Measurements from ENCODE around the gene BHLHE40. TPM values are rescaled to one million over a fixed set of nuclear protein-coding genes. Genes with fewer than 3 reads are reported as not detected.

Gene BHLHE40
- total and polyA plus RNA-seq, 2 of the 13 experiments (the other 11 are each of a cell fraction or from before 2014, with no cell fraction given) = 1.8 to 51.0 TPM

DNA sequence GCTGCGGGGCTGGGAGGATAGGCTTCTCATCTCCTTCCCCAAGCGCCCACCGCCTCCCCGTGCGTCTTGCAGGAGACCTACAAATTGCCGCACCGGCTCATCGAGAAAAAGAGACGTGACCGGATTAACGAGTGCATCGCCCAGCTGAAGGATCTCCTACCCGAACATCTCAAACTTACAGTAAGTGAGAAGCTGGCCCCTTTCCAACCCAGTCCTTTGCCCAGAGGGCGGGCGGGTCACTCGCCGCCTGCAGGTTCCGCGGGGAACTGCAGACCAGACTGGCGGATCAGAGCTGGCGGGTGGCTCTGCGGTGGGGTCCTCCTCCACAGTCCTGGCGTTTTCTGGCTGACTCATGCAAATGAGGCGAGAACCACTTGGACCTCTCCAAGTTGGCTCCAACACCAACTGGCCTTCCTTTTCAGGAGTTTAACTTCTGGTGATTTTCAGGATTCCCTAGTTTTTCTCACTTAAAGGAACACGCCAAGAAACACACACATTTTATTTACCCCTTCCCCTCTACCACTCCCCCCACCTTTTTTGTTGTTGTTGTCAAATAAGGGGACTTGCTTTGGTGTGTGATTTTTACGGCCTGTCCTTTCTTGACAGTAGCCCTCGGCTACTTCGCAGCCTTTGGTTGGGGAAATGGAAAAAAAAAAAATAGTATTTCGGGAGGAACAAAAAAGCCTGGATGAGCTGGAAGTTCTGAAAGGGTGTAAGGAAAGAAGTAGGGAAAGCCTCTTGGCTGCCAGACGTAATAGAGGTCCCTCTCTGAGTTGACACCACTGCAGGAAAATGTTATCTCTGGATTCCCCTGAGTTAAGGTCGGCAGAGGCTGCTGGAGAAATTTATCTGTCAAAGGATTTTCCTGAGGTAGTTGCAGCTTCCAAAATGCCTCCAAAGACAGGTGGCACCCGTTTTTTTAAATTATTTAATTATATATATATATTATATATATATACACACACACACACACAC lies 1.3 kb downstream of the BHLHE40 start (continued):
- TF ChIP-seq, protein P1, sequence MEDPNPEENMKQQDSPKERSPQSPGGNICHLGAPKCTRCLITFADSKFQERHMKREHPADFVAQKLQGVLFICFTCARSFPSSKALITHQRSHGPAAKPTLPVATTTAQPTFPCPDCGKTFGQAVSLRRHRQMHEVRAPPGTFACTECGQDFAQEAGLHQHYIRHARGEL (CRISPR knock-in tag; IDR thresholded peaks at IDR 0.05) = no peak
- peak; percentile 76 for TF ChIP-seq ZNF121 (CRISPR knock-in tag; IDR thresholded peaks at IDR 0.05)
- TF ChIP-seq, protein P2, sequence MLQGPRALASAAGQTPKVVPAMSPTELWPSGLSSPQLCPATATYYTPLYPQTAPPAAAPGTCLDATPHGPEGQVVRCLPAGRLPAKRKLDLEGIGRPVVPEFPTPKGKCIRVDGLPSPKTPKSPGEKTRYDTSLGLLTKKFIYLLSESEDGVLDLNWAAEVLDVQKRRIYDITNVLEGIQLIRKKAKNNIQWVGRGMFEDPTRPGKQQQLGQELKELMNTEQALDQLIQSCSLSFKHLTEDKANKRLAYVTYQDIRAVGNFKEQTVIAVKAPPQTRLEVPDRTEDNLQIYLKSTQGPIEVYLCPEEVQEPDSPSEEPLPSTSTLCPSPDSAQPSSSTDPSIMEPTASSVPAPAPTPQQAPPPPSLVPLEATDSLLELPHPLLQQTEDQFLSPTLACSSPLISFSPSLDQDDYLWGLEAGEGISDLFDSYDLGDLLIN (CRISPR knock-in tag; IDR thresholded peaks at IDR 0.05; ENCODE audit: borderline replicate concordance) = no peak
- TF ChIP-seq, protein P3, sequence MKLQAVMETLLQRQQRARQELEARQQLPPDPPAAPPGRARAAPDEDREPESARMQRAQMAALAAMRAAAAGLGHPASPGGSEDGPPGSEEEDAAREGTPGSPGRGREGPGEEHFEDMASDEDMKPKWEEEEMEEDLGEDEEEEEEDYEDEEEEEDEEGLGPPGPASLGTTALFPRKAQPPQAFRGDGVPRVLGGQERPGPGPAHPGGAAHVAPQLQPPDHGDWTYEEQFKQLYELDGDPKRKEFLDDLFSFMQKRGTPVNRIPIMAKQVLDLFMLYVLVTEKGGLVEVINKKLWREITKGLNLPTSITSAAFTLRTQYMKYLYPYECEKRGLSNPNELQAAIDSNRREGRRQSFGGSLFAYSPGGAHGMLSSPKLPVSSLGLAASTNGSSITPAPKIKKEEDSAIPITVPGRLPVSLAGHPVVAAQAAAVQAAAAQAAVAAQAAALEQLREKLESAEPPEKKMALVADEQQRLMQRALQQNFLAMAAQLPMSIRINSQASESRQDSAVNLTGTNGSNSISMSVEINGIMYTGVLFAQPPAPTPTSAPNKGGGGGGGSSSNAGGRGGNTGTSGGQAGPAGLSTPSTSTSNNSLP (IDR thresholded peaks at IDR 0.05; ENCODE audit: low read depth, low read length) = 0 out of 2 replicates have a peak, but pooled peaks have one; percentile 43
- TF ChIP-seq, protein P4, sequence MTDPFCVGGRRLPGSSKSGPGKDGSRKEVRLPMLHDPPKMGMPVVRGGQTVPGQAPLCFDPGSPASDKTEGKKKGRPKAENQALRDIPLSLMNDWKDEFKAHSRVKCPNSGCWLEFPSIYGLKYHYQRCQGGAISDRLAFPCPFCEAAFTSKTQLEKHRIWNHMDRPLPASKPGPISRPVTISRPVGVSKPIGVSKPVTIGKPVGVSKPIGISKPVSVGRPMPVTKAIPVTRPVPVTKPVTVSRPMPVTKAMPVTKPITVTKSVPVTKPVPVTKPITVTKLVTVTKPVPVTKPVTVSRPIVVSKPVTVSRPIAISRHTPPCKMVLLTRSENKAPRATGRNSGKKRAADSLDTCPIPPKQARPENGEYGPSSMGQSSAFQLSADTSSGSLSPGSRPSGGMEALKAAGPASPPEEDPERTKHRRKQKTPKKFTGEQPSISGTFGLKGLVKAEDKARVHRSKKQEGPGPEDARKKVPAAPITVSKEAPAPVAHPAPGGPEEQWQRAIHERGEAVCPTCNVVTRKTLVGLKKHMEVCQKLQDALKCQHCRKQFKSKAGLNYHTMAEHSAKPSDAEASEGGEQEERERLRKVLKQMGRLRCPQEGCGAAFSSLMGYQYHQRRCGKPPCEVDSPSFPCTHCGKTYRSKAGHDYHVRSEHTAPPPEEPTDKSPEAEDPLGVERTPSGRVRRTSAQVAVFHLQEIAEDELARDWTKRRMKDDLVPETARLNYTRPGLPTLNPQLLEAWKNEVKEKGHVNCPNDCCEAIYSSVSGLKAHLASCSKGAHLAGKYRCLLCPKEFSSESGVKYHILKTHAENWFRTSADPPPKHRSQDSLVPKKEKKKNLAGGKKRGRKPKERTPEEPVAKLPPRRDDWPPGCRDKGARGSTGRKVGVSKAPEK (CRISPR knock-in tag; IDR thresholded peaks at IDR 0.05; ENCODE audit: borderline replicate concordance) = no peak
- 0 out of 2 replicates have a peak, but pooled peaks have one; percentile 52 for TF ChIP-seq ZNF331 (CRISPR knock-in tag; IDR thresholded peaks at IDR 0.05)
- no peak for TF ChIP-seq MED13 (CRISPR knock-in tag; IDR thresholded peaks at IDR 0.05)
- TF ChIP-seq, protein P5, sequence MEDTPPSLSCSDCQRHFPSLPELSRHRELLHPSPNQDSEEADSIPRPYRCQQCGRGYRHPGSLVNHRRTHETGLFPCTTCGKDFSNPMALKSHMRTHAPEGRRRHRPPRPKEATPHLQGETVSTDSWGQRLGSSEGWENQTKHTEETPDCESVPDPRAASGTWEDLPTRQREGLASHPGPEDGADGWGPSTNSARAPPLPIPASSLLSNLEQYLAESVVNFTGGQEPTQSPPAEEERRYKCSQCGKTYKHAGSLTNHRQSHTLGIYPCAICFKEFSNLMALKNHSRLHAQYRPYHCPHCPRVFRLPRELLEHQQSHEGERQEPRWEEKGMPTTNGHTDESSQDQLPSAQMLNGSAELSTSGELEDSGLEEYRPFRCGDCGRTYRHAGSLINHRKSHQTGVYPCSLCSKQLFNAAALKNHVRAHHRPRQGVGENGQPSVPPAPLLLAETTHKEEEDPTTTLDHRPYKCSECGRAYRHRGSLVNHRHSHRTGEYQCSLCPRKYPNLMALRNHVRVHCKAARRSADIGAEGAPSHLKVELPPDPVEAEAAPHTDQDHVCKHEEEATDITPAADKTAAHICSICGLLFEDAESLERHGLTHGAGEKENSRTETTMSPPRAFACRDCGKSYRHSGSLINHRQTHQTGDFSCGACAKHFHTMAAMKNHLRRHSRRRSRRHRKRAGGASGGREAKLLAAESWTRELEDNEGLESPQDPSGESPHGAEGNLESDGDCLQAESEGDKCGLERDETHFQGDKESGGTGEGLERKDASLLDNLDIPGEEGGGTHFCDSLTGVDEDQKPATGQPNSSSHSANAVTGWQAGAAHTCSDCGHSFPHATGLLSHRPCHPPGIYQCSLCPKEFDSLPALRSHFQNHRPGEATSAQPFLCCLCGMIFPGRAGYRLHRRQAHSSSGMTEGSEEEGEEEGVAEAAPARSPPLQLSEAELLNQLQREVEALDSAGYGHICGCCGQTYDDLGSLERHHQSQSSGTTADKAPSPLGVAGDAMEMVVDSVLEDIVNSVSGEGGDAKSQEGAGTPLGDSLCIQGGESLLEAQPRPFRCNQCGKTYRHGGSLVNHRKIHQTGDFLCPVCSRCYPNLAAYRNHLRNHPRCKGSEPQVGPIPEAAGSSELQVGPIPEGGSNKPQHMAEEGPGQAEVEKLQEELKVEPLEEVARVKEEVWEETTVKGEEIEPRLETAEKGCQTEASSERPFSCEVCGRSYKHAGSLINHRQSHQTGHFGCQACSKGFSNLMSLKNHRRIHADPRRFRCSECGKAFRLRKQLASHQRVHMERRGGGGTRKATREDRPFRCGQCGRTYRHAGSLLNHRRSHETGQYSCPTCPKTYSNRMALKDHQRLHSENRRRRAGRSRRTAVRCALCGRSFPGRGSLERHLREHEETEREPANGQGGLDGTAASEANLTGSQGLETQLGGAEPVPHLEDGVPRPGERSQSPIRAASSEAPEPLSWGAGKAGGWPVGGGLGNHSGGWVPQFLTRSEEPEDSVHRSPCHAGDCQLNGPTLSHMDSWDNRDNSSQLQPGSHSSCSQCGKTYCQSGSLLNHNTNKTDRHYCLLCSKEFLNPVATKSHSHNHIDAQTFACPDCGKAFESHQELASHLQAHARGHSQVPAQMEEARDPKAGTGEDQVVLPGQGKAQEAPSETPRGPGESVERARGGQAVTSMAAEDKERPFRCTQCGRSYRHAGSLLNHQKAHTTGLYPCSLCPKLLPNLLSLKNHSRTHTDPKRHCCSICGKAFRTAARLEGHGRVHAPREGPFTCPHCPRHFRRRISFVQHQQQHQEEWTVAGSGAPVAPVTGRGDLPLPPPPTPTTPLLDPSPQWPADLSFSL (CRISPR knock-in tag; IDR thresholded peaks at IDR 0.05) = no peak
- TF ChIP-seq, protein P6, sequence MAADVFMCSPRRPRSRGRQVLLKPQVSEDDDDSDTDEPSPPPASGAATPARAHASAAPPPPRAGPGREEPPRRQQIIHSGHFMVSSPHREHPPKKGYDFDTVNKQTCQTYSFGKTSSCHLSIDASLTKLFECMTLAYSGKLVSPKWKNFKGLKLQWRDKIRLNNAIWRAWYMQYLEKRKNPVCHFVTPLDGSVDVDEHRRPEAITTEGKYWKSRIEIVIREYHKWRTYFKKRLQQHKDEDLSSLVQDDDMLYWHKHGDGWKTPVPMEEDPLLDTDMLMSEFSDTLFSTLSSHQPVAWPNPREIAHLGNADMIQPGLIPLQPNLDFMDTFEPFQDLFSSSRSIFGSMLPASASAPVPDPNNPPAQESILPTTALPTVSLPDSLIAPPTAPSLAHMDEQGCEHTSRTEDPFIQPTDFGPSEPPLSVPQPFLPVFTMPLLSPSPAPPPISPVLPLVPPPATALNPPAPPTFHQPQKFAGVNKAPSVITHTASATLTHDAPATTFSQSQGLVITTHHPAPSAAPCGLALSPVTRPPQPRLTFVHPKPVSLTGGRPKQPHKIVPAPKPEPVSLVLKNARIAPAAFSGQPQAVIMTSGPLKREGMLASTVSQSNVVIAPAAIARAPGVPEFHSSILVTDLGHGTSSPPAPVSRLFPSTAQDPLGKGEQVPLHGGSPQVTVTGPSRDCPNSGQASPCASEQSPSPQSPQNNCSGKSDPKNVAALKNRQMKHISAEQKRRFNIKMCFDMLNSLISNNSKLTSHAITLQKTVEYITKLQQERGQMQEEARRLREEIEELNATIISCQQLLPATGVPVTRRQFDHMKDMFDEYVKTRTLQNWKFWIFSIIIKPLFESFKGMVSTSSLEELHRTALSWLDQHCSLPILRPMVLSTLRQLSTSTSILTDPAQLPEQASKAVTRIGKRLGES (CRISPR knock-in tag; IDR thresholded peaks at IDR 0.05; ENCODE audit: borderline replicate concordance) = no peak
- no peak for TF ChIP-seq SP4 (CRISPR knock-in tag; IDR thresholded peaks at IDR 0.05)
